ENCODE results near the gene OTOP2.

The OTOP2 gene

DNA sequence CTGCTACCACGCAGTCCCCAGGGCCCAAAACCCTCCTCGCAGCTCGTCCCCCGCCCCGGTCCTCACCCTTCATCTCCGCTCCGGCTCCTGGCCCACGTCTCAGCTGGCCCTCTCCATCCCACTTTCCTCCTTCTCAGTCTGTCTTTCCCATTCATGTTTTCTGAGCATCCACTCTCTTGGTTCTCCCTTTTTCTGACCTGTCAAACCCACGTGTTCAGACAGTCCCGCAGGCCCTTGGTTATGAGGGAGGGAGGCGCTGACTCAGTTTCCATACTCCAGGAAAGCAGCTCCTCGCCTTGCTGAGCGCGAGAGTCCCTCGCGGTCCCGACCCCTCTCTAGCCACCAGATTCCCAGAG lies 48.9 kb downstream of the OTOP2 start:
- TF ChIP-seq, protein P1, sequence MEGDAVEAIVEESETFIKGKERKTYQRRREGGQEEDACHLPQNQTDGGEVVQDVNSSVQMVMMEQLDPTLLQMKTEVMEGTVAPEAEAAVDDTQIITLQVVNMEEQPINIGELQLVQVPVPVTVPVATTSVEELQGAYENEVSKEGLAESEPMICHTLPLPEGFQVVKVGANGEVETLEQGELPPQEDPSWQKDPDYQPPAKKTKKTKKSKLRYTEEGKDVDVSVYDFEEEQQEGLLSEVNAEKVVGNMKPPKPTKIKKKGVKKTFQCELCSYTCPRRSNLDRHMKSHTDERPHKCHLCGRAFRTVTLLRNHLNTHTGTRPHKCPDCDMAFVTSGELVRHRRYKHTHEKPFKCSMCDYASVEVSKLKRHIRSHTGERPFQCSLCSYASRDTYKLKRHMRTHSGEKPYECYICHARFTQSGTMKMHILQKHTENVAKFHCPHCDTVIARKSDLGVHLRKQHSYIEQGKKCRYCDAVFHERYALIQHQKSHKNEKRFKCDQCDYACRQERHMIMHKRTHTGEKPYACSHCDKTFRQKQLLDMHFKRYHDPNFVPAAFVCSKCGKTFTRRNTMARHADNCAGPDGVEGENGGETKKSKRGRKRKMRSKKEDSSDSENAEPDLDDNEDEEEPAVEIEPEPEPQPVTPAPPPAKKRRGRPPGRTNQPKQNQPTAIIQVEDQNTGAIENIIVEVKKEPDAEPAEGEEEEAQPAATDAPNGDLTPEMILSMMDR (IDR thresholded peaks at IDR 0.05; ENCODE audit: insufficient read depth, low read depth, low read length, missing control alignments): no peak
- no peak for DNase-seq (ENCODE audit: low read depth)
- H3K4me3 ChIP-seq (ENCODE audit: low read depth, low read length): no peak overlapping the region

- no peak for DNase-seq (ENCODE audit: low read depth)
- H3K4me3 ChIP-seq (ENCODE audit: low read depth, low read length): no peak overlapping the region
- TF ChIP-seq, protein P1 (IDR thresholded peaks at IDR 0.05; ENCODE audit: insufficient read depth, low read depth, low read length, missing control alignments): no peak
These were observed 51.9 kb downstream of the OTOP2 start for GRCh38 chr17:74975943-74976342.

DNA sequence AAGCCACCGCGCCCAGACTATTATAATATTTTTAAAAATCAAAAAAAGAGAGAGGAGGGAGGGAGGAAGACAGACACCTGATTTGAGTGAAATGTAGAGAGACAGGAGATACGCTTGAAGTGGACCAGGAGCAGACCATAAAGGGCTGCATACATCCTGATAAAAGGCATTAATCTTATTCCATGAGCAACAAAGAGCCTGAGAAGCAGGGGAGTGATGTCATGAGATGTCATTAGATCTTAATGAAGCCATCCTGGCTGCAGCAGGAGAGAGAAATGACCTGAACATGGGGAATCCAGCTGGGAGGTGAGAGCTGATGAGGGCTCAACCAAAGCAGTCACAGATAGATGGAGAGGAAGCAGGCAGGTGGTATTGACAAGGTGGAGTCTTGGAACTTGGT lies 53.7 kb downstream of the OTOP2 start:
- no peak overlapping the region for H3K4me3 ChIP-seq (ENCODE audit: low read depth, low read length)
- DNase-seq (ENCODE audit: low read depth): no peak
- TF ChIP-seq, protein P1 (IDR thresholded peaks at IDR 0.05; ENCODE audit: insufficient read depth, low read depth, low read length, missing control alignments): no peak

DNA sequence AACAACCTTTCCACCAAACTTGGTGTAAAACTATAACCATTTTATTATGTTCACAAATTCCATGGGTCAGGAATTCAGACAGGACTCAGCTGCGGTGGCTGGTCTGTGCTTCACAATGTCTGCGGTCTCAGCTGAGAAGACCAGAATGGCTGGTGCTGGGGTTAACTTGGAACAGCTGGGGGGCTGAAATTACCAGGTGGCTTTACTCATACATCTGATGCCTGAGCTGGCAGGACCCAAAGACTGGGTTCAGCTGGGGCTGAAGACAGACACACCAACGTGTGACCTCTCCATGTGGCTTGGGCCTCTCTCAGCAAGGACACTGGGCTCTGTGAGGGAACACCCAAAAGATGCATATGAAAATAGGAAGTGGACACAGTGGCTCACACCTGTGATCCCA lies 54.2 kb downstream of the OTOP2 start:
- TF ChIP-seq, protein P1 (IDR thresholded peaks at IDR 0.05; ENCODE audit: insufficient read depth, low read depth, low read length, missing control alignments): no peak
- H3K4me3 ChIP-seq (ENCODE audit: low read depth, low read length): no peak overlapping the region
- no peak for DNase-seq (ENCODE audit: low read depth)

- TF ChIP-seq, protein P1 (IDR thresholded peaks at IDR 0.05; ENCODE audit: insufficient read depth, low read depth, low read length, missing control alignments): no peak
- H3K4me3 ChIP-seq (ENCODE audit: low read depth, low read length): no peak overlapping the region
- DNase-seq (ENCODE audit: low read depth): no peak
These were observed 55.5 kb downstream of the OTOP2 start for GRCh38 chr17:74979408-74980146.

- TF ChIP-seq, protein P1 (IDR thresholded peaks at IDR 0.05; ENCODE audit: insufficient read depth, low read depth, low read length, missing control alignments): no peak
- no peak for DNase-seq (ENCODE audit: low read depth)
- peak overlapping the region; percentile 65 for H3K4me3 ChIP-seq (ENCODE audit: low read depth, low read length)
These were observed 57.4 kb downstream of the OTOP2 start for GRCh38 chr17:74981318-74981978.
